NCI-H2196 (cell line): ENCODE results near the gene NECTIN2.

Experiments used
- DNase-seq: peaks from one replicate; lab custom pipeline; 2025; ENCODE audit not compliant: unreplicated experiment; lab: John Stamatoyannopoulos, UW

The NECTIN2 gene

GRCh38 chr19:44845612-44846454, at the start of gene NECTIN2:
NECTIN2 (plus strand) TSS chr19:44846297; CDS start chr19:44846526, 229 bp downstream.
- DNase-seq, result peak; percentile 99

- DNase-seq, result peak; percentile 71
These were observed 49.4 kb upstream of the NECTIN2 start for GRCh38 chr19:44796701-44797115.

- DNase-seq, result no peak
These were observed 46.3 kb upstream of the NECTIN2 start for GRCh38 chr19:44799627-44800346.

GRCh38 chr19:44800461-44800860, 45.6 kb upstream of the NECTIN2 start:
- DNase-seq, result peak; percentile 87

GRCh38 chr19:44803442-44804428, 42.4 kb upstream of the NECTIN2 start:
- peak; percentile 43 for DNase-seq

- no peak for DNase-seq
These were observed 39.8 kb upstream of the NECTIN2 start for GRCh38 chr19:44806291-44806690.

GRCh38 chr19:44807162-44807561, 38.9 kb upstream of the NECTIN2 start:
- DNase-seq, result peak; percentile 88

GRCh38 chr19:44807652-44808462, 38.2 kb upstream of the NECTIN2 start:
- peak; percentile 81 for DNase-seq

- DNase-seq, result peak; percentile 83
These were observed 37.4 kb upstream of the NECTIN2 start, which contains the start of gene BCAM for GRCh38 chr19:44808463-44809371. BCAM (plus strand) TSS chr19:44809103; CDS start chr19:44809125, 22 bp downstream.

- DNase-seq, result no peak
These were observed 36.4 kb upstream of the NECTIN2 start for GRCh38 chr19:44809577-44810233.

- DNase-seq, result no peak
These were observed 35.6 kb upstream of the NECTIN2 start for GRCh38 chr19:44810234-44811121.

GRCh38 chr19:44811122-44811419, 35.0 kb upstream of the NECTIN2 start:
- DNase-seq, result no peak

GRCh38 chr19:44812142-44812718, 33.9 kb upstream of the NECTIN2 start:
- DNase-seq, result no peak

- DNase-seq, result no peak
These were observed 32.8 kb upstream of the NECTIN2 start for GRCh38 chr19:44813070-44813840.

GRCh38 chr19:44813841-44814470, 32.1 kb upstream of the NECTIN2 start:
- DNase-seq, result no peak

GRCh38 chr19:44814517-44814916, 31.6 kb upstream of the NECTIN2 start:
- no peak for DNase-seq
